GM15510 (cell line): ENCODE data around the gene LVRN.

Experiments used
- POLR2A ChIP-seq: IDR thresholded peaks from 3 replicates; pipeline ENCODE4 v1.6.1; 2011; ENCODE audit warnings: borderline replicate concordance; ENCODE audit not compliant: insufficient read length; ENCODE audit errors: extremely low read depth

The LVRN gene

DNA sequence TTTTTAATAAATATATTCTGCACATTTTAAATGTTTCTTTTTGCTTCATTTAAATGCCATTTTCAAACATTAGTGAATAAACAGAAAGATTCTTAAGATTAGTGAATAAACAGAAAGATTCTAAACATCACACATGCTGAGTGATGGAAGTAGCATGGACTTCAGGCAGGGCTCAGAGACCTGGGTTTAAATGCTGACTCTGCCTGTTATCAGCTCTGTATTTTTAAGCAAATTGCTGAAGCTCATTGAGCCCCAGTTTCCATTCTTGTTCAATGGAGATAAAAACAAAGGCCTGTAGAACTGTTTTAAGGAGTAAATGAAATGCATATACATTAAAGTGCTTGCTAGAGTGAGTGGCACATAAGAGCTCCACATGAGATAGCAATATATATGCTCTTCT is 8.1 kb upstream of the LVRN start:
- TF ChIP-seq POLR2A, result no peak

DNA sequence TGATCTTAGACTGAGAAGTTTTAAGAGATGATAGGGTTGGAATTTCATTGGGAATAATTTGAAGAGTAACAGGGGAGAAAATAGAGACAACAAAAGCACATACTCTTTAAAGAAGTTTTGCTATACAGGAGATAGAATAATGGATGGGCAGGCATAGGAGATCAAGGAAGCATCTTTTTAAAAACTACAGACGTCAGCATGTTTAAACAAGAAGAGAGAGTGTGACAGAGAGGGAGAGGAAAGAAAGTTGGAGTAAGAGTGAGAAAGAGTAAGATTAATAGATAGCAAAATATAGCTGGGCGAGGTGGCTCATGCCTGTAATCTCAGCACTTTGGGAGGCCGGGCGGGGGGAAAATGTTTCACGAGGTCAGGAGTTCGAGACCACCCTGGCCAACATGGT is 5.3 kb upstream of the LVRN start:
- TF ChIP-seq POLR2A, result no peak

DNA sequence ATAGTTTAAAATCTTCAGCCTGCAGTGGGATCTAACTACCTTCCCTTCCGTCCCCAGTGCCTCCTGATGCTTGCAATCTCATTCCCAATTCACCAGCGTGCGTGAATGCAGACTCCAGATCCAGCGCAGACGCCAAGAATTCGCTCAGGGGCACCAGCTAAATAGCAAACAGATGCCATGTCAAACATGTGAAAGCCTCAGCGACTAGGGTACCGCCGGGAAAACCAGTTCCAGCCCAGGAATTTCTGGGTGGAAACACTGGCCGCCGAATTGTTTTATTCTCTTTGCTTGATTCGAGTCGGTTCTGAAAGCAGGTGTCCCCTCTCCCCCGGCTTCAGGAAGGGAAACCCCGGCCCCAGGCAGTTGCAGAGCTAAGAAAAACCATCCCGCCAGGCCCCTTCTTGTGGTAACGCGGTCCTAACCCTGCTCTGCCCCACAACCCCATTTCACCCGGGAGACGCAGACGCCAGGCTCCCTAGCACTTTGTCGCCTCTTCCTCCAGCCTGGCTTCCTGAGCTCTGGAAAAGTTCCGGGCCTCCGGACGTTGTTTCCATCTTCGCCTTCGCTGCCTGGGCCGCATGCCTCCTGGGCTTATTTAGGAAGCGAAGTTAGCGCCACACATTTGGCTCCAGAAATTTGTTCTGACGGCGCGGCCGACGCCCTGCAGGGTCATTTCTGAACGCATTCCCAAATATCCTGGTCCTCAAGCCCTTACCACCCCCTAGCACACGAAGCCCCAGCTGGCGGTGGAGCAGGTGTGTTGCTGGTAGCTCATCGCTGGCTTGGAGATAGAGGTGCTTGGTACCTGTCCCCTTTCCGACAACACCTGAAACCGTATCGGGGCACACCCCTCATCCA is 665 bp upstream of the LVRN start:
- no peak for TF ChIP-seq POLR2A

DNA sequence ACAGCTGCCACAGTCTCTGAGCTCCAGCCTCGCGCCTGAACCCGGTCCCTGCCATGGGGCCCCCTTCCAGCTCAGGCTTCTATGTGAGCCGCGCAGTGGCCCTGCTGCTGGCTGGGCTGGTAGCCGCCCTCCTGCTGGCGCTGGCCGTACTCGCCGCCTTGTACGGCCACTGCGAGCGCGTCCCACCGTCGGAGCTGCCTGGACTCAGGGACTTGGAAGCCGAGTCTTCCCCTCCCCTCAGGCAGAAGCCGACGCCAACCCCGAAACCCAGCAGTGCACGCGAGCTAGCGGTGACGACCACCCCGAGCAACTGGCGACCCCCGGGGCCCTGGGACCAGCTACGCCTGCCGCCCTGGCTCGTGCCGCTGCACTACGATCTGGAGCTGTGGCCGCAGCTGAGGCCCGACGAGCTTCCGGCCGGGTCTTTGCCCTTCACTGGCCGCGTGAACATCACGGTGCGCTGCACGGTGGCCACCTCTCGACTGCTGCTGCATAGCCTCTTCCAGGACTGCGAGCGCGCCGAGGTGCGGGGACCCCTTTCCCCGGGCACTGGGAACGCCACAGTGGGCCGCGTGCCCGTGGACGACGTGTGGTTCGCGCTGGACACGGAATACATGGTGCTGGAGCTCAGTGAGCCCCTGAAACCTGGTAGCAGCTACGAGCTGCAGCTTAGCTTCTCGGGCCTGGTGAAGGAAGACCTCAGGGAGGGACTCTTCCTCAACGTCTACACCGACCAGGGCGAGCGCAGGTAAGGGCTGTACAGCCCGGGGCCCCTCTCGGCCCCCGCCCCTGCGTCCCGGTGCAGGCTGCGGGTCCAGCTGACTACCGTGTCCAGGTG is 509 bp downstream of the LVRN start:
- TF ChIP-seq POLR2A, result no peak

DNA sequence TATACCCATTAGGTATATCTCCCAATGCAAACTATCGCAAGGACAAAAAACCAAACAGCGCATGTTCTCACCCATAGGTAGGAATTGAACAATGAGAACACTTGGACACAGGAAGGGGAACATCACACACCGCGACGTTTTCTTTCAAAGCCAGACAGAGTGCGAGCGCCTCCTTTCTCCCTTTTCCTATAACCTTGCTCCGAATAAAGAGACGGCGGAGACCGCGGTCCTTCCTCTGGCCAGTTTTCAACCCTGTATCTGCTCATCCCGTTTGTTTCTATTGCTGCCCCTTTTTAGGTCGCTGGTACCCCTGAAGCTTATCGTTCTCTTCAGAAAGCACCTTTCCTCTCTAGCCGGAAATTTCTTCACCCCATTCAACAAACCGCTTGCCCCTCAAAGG is 1.3 kb downstream of the LVRN start:
- TF ChIP-seq POLR2A, result no peak

DNA sequence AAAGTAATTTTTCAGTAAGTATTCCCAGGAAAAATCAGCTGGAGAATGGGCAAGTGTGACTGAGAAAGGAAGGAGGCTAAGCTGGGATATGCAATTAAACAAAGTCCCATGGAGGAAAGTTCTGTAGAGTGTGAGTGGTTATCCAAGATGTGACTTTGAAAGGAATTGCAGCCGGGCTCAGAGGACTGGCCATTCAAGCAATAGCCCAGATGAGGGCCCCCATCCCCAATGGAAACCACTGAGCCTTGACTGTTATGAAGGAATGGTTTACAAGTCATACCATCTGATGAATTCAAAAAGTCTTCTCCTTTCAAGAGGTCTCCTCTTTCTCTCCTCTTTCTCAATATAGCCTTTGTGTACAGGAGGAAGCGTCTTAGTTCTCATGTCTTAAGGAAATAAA is 6.5 kb downstream of the LVRN start:
- no peak for TF ChIP-seq POLR2A

DNA sequence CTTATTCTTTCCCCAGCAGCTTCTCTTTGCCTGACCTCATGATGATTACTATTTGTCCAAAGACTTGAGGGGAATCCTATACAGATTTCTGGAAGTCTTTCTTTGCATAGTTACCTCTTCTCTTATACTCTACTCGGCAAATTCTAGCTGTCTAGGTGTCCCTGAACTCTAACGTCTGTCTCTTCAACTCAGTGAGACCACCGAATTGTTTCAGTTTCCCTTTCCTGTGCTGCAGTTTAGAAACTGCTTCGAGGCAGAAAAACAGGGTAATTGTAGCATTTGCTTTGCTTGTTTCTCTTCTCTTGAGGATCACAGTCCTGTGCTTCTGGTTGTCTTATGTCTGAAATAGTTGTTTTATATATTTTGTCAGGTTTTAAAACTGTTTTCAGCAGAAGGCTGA is 14.8 kb downstream of the LVRN start:
- TF ChIP-seq POLR2A, result no peak

DNA sequence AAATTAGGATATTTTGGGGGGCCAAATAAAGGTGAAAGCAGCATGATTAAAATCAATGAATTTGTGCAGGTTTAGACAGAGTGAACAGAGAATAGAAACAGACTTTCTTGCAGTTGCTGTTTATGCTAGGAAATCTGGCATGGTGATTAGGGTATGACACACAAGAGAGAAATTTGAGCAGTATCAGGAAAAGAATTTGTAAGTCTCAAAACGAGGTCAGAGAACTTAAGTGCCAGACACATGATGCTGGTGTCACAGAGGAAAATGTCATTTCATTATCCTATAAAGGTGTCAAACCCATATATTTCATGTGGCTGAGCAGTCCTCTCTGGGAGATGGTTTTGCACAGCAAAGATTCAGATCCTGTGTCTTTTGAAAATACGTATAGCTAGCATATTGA is 15.7 kb downstream of the LVRN start:
- TF ChIP-seq POLR2A, result no peak

DNA sequence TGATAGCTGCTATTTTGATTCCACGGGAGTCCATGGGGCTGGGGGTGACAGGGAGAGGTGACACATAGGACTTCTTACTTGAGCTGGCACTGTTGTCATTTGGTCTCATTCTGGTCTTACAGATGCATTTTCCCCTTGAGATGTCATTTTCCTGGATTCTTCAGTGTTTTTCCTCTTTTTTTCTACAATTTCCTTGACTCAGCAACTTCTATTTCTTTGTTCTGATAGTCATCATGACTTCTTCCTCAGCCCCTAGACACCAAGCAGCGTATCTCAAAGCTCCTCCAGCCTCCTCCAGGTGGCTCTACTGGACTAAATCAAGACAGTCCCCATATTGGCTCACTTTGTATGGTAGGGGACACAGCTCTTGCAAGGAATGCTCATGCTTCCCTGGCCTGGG is 16.5 kb downstream of the LVRN start:
- no peak for TF ChIP-seq POLR2A

DNA sequence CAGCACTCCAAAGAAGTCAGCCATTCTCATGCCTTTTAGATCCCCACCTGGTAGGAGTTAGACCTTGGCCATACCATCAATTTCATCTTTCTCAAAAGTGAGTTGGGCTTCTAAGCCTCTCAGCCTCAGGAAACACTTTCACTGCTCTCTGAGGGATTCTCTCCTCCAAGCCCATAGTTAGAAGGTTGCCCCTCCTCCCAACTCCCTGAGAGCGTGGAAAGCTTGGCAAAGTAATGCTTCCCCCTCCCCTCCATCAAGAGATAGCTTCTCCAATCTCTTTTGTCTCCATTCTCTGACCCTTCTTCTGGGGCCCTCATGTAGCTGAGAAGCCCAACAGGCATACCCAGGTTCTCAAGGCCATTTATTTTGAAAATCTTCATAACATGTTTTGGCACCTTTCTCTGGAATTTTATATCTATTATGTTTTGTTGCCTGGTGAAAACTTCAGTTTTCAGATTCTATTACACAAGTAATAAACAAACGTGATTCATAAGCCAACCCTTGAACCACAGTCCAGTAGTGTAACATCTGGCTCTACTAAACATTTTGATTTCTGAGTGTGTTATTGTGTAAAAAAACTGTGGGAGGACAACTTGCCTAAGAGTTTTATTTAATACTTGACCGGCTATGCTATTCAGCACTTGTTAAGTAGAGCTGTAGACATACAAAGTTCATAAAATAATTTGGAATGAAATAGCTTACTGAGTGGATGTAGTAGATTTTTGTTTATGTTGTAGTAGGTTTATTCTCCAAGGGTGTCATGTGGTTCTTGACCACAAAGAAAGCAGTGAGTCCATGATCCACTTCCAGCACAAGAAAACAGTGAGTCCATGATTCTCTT is 17.1 kb downstream of the LVRN start:
- TF ChIP-seq POLR2A, result no peak

DNA sequence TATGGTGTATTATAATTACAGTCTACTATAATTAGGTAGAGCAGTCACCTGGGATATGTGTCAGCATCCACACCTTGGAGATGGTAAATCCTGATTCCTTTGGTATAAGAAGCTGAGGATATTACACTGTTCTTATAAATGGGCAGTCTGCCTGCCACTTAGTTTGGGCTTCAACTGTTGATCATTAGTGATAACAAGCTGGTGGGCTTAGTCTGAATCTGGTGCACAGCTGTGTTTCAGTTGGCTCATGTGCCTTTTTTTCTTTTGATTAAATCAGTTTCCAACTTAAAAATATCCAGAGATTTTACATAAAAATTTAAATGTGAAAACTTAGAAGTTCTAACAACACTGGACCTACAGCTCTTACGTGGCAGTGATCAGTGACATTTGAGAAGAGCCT is 21.2 kb downstream of the LVRN start:
- TF ChIP-seq POLR2A, result no peak

DNA sequence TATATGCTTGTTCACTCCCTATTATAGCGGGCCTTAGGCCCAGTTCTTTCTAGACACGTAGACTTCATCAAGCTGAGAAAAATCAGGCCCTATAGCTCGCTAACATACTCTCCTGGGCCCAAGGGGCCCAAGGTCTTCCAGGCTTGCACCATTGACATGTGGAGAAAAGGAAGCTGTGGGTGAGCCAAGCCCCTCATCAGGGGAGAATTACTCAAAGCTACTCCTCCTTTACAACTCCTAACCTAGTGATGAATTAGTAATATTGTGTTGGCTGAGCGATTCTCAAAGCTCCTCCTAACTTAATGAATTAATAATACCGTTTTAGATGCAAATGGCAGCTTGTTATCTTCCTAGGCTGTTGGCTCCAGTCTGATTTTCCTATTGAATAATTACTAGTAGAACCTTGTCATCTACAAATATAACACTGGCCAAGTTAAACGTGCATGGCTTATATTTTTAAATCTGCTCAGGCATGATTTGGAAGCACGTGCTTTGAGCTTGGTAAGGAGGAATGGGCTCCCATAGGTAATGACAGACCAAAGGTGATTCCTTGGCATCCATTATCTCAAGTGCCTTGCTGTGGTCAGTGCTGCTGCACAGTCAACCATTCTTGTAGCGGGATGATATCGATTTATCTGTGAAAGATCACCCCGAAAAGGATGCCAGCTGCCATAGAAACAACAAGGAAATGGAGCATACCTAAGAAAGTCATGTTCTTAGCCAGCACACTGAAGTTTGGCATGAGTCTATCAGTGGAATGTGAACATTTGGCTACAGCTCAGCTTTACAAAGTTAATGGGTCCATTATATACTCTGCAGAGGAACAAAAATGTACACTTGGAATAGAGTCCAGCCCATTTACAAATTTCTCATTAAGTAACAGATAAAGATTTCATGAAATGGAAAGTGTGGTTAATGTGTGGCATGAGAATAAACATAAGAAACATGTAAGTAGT is 23.8 kb downstream of the LVRN start:
- TF ChIP-seq POLR2A, result no peak

DNA sequence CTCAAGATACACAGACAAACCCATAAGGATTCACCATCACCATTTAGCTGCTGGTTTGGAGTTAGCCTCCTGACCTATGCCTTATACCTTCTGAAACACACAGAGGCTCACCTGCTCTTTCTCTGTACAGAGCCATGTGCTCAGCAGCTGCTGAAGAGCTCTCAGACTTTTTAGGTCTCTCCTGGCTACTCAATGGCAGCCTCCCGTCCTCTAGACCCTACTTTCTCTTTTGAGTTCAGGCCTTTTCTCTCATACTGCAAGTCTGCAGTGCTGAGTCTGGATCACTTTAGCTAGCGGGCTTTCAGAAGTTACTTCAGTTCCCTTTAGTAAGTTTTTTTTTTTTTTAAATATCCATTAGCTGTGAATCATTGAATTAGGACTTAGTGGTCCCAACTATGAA is 25.7 kb downstream of the LVRN start:
- TF ChIP-seq POLR2A, result no peak

DNA sequence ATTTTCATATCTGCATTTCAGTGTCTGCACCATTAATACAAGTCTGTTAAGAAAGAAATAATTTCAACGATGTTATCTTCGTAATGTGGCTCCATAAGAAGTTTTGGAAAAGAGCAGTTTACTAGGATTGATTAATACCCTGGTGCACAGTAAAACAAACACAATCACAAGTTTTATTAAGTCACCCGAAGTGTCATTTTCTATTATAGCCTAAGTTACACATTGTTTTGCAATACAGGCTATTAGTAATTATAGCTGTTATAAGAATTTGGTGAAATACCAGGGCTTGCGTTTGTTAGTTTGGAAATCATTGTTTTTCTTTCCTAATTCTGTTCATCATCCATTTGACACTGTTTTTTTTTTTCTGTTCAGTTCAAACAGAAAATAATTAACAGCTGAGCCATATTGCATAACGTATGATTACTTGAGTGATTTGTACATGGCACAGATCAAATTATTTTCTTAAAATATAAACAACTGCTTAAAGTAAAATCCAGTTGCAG is 30.6 kb downstream of the LVRN start:
- TF ChIP-seq POLR2A, result no peak

DNA sequence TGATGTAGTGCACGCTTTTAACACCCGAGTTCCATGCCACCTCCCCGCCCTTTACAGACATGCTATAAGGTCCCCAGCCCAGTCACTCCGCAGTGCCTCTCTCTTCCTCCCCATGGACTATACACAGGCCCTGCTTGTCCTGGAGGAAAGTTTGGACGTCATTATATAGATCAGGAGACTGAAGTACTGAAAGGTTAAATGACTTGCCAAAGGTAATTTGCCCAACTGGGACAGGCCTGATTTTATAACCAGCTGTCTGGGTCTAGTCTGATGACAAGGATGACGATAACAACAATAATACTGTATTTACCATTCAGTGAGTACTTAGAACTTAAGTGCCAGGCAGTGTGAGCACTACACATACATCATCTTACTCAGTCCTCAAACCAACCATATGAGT is 33.1 kb downstream of the LVRN start:
- no peak for TF ChIP-seq POLR2A
